SK-N-SH treated with all-trans-retinoic acid at 6 μM for 48 hours (cell line): ENCODE measurements around the gene HDGFL2.

Experiments used
- ATAC-seq: fragments of 200-7000 bp; cut with Tn5 transposase; 3 replicates; pipeline ENCODE4 v1.9.1; 2020; ENCODE audit warnings: mild to moderate bottlenecking, moderate library complexity
- ARNTL ChIP-seq: fragments of 450-650 bp; formaldehyde crosslinking; IDR thresholded peaks from 2 replicates; pipeline ENCODE4 v1.5.0; 2020; ENCODE audit warnings: low read depth, mild to moderate bottlenecking, moderate library complexity, borderline replicate concordance
- BACH2 ChIP-seq: fragments of 250-450 bp; sonication (Bioruptor Pico); IDR thresholded peaks from 2 replicates; pipeline ENCODE4 v1.9.0; 2021; ENCODE audit warnings: mild to moderate bottlenecking, borderline replicate concordance
- CREB5 ChIP-seq: fragments of 250-450 bp; sonication (Bioruptor Pico); IDR thresholded peaks from 2 replicates; pipeline ENCODE4 v1.5.1; 2020; ENCODE audit warnings: low read depth, mild to moderate bottlenecking, moderate library complexity
- CSDC2 ChIP-seq: fragments of 250-450 bp; sonication (Bioruptor Pico); IDR thresholded peaks from 2 replicates; pipeline ENCODE4 v1.5.0; 2020; ENCODE audit warnings: mild to moderate bottlenecking, moderate library complexity
- CSRNP3 ChIP-seq: fragments of 250-450 bp; sonication (Bioruptor Pico); IDR thresholded peaks from 2 replicates; pipeline ENCODE4 v1.5.1; 2021; ENCODE audit warnings: mild to moderate bottlenecking, moderate library complexity
- ESRRG ChIP-seq: fragments of 250-450 bp; sonication (Bioruptor Pico); IDR thresholded peaks from 2 replicates; pipeline ENCODE4 v1.6.1; 2021; ENCODE audit warnings: mild to moderate bottlenecking
- GLIS3 ChIP-seq: fragments of 250-450 bp; sonication (Bioruptor Pico); IDR thresholded peaks from 2 replicates; pipeline ENCODE4 v1.5.0; 2020; ENCODE audit warnings: mild to moderate bottlenecking, moderate library complexity
- PATZ1 ChIP-seq: fragments of 250-450 bp; sonication (Bioruptor Pico); IDR thresholded peaks from 2 replicates; pipeline ENCODE4 v1.8.0; 2020; ENCODE audit warnings: mild to moderate bottlenecking, moderate library complexity, borderline replicate concordance
- POU6F1 ChIP-seq: fragments of 250-450 bp; sonication (Bioruptor Pico); IDR thresholded peaks from 2 replicates; pipeline ENCODE4 v1.8.0; 2021; ENCODE audit warnings: low read depth, mild to moderate bottlenecking, moderate library complexity, borderline replicate concordance
- PPARA ChIP-seq: fragments of 250-450 bp; sonication (Bioruptor Pico); IDR thresholded peaks from 2 replicates; pipeline ENCODE4 v1.5.0; 2020; ENCODE audit warnings: mild to moderate bottlenecking, borderline replicate concordance
- RARB ChIP-seq: fragments of 250-450 bp; sonication (Bioruptor Pico); IDR thresholded peaks from 2 replicates; pipeline ENCODE4 v1.8.0; 2021; ENCODE audit warnings: mild to moderate bottlenecking, moderate library complexity
- SNAI2 ChIP-seq: fragments of 250-450 bp; sonication (Bioruptor Pico); IDR thresholded peaks from 2 replicates; pipeline ENCODE4 v1.5.0; 2020; ENCODE audit warnings: mild to moderate bottlenecking, moderate library complexity
- TOX ChIP-seq: fragments of 250-450 bp; sonication (Bioruptor Pico); IDR thresholded peaks from 2 replicates; pipeline ENCODE4 v1.8.0; 2021; ENCODE audit warnings: mild to moderate bottlenecking, moderate library complexity, borderline replicate concordance
- TSHZ2 ChIP-seq: fragments of 250-450 bp; sonication (Bioruptor Pico); IDR thresholded peaks from 2 replicates; pipeline ENCODE4 v1.5.0; 2020; ENCODE audit warnings: mild to moderate bottlenecking, moderate library complexity
- ZC3H10 ChIP-seq: fragments of 250-450 bp; sonication (Bioruptor Pico); IDR thresholded peaks from 2 replicates; pipeline ENCODE4 v1.5.1; 2021; ENCODE audit warnings: mild to moderate bottlenecking, moderate library complexity
- ZFP3 ChIP-seq: fragments of 250-450 bp; sonication (Bioruptor Pico); IDR thresholded peaks from 2 replicates; pipeline ENCODE4 v1.5.0; 2020; ENCODE audit warnings: mild to moderate bottlenecking, moderate library complexity
- ZNF565 ChIP-seq: fragments of 450-650 bp; formaldehyde crosslinking; conservative IDR thresholded peaks from 2 replicates; pipeline ENCODE4 v1.5.0; 2020; ENCODE audit warnings: low read depth, mild to moderate bottlenecking, moderate library complexity
- ZNF70 ChIP-seq: fragments of 450-650 bp; formaldehyde crosslinking; IDR thresholded peaks from 2 replicates; pipeline ENCODE4 v1.5.0; 2020; ENCODE audit warnings: mild to moderate bottlenecking, moderate library complexity
- ZNF8 ChIP-seq: fragments of 450-650 bp; formaldehyde crosslinking; IDR thresholded peaks from 2 replicates; pipeline ENCODE4 v1.5.0; 2020; ENCODE audit warnings: mild to moderate bottlenecking, moderate library complexity

HDGFL2 gene

GRCh38 chr19:4431808-4432674, 40.1 kb upstream of the HDGFL2 start:
- no peak for TF ChIP-seq CSDC2 (CRISPR knock-in tag)
- no peak for TF ChIP-seq PATZ1 (CRISPR knock-in tag)
- no peak for TF ChIP-seq SNAI2 (CRISPR knock-in tag)
- no peak for TF ChIP-seq ZC3H10 (CRISPR knock-in tag)
- TF ChIP-seq ESRRG (CRISPR knock-in tag), result no peak
- TF ChIP-seq ZNF565, result no peak
- no peak for TF ChIP-seq GLIS3 (CRISPR knock-in tag)
- TF ChIP-seq TOX (CRISPR knock-in tag), result no peak
- no peak for ATAC-seq

- ATAC-seq, result no peak
- no peak for TF ChIP-seq CSRNP3 (CRISPR knock-in tag)
- no peak for TF ChIP-seq RARB
- no peak for TF ChIP-seq ZFP3
- TF ChIP-seq ARNTL (CRISPR knock-in tag), result no peak
- no peak for TF ChIP-seq ZC3H10 (CRISPR knock-in tag)
- no peak for TF ChIP-seq ZNF70 (CRISPR knock-in tag)
- TF ChIP-seq PATZ1 (CRISPR knock-in tag), result no peak
- TF ChIP-seq CSDC2 (CRISPR knock-in tag), result no peak
- no peak for TF ChIP-seq ZNF8 (CRISPR knock-in tag)
- no peak for TF ChIP-seq TOX (CRISPR knock-in tag)
- no peak for TF ChIP-seq POU6F1
- no peak for TF ChIP-seq PPARA
- no peak for TF ChIP-seq CREB5 (CRISPR knock-in tag)
Measured at GRCh38 chr19:4432918-4433506, 39.1 kb upstream of the HDGFL2 start.

GRCh38 chr19:4434391-4434790, 37.7 kb upstream of the HDGFL2 start:
- TF ChIP-seq ZNF70 (CRISPR knock-in tag) (no peak), CREB5 (CRISPR knock-in tag) (no peak), TSHZ2 (no peak), ZNF8 (CRISPR knock-in tag) (no peak), BACH2 (CRISPR knock-in tag) (no peak), RARB (no peak), CSDC2 (CRISPR knock-in tag) (no peak)
- ATAC-seq, result no peak
